Esophagus squamous epithelium (tissue), 5 donors: ENCODE measurements around the gene SULT1C2. TPM values are rescaled to one million over a fixed set of nuclear protein-coding genes. Genes with fewer than 3 reads are reported as not detected.
"Not testable (repeated sequence)": the region's sequence is repeated elsewhere in the genome, so short reads cannot be mapped to it uniquely, and the experiment has no call there.

ENCODE experiments used
- DNase-seq: peaks from one replicate; lab custom pipeline; 2025; lab: John Stamatoyannopoulos, UW
- H3K27ac ChIP-seq, 4 donors: fragments of 200-600 bp; sonication (generic); one replicate each; pipeline ENCODE4 v1.5.1; 2016 to 2019; ENCODE audit warnings: mild to moderate bottlenecking in 1 of 4
- H3K27me3 ChIP-seq, 4 donors: fragments of 200-600 bp; sonication (generic); 1 replicate in 3 of 4; 2 replicates in 1 of 4; pipeline versions ENCODE4 v1.5.1 to v1.6.0; 2017 to 2021; ENCODE audit warnings: antibody characterized with exemption in 1 of 4
- H3K36me3 ChIP-seq, 3 donors: fragments of 200-600 bp; sonication (generic); one replicate each; pipeline ENCODE4 v1.5.1; 2016 to 2019
- H3K4me1 ChIP-seq, 3 donors: fragments of 200-600 bp; sonication (generic); one replicate each; pipeline ENCODE4 v1.5.1; 2017 to 2019
- H3K4me3 ChIP-seq, 4 donors: fragments of 200-600 bp; sonication (generic); 1 replicate in 3 of 4; 2 replicates in 1 of 4; pipeline ENCODE4 v1.5.1; 2016 to 2019; ENCODE audit warnings: mild to moderate bottlenecking in 2 of 4, moderate library complexity in 1 of 4
- H3K9me3 ChIP-seq, 3 donors: fragments of 200-600 bp; sonication (generic); one replicate each; pipeline ENCODE4 v1.5.1; 2016 to 2019
- CTCF ChIP-seq, 6 experiments: fragments of 450-650 bp in 4 of 6; fragments of 200-600 bp in 2 of 6; sonication (generic) in 2 of 6; IDR thresholded peaks; one replicate each; pipeline ENCODE4 v1.5.1; 2016 to 2019; ENCODE audit warnings: antibody characterized with exemption in 6 of 6, mild to moderate bottlenecking in 4 of 6, moderate library complexity in 4 of 6
- POLR2A ChIP-seq, 4 donors: fragments of 450-650 bp; IDR thresholded peaks; one replicate each; pipeline ENCODE4 v1.6.1; 2017; ENCODE audit warnings: antibody characterized with exemption in 4 of 4, mild to moderate bottlenecking in 4 of 4, moderate library complexity in 3 of 4
- WGBS, 2 donors: methylation state at CpG; one replicate each; pipeline ENCODE4 v1.1.5; 2018; 5-methylcytosine and 5-hydroxymethylcytosine counted together
- intact Hi-C: fragments of 100-400 bp; cut with DNase I; formaldehyde crosslinking; loops from one replicate; pipeline ENCODE4 v1.15.0; 2022
- total RNA-seq, 4 donors: library from RNA; depleted of rRNA; stranded (reverse); fragments of >200 nt; gene quantifications; one replicate each; pipeline ENCODE4 v1.1.0, GENCODE V29; 2016
- donor health status: DM: yes; HTN: yes; CAD: no.

SULT1C2 gene
- total RNA-seq, 4 donors from 2014 or later = 0.57 TPM; not detected in 3

GRCh38 chr2:108355906-108356734 is 67.4 kb downstream of the SULT1C2 start:
- Histone ChIP-seq H3K9me3 (no peaks in the 10 kb centered on the region), H3K27me3 (no peaks in the 10 kb centered on the region), H3K27ac (no peak overlapping the region), H3K4me3 (no peak overlapping the region), H3K4me1 (no peaks in the 10 kb centered on the region), H3K36me3 (no peaks in the 10 kb centered on the region)
- intact Hi-C loops = no loop called here
- TF ChIP-seq POLR2A (IDR thresholded peaks at IDR 0.05) (no peak), CTCF (IDR thresholded peaks at IDR 0.05) (no peak)
- DNase-seq = no peak
- 60 to 78% methylated on average over 2 of the region's 2 CpGs for WGBS, 2 donors

GRCh38 chr2:108359336-108359735 is 70.6 kb downstream of the SULT1C2 start:
- H3K4me3 ChIP-seq, DNase-seq, H3K27me3 ChIP-seq, intact Hi-C loops, H3K27ac ChIP-seq, H3K9me3 ChIP-seq, H3K4me1 ChIP-seq, H3K36me3 ChIP-seq: not testable (repeated sequence)
- WGBS, 2 donors = 56 to 67% methylated on average over 1 of the region's 1 CpG

Other genes starting within 250 kb of the SULT1C2 start
- gene SULT1C3, start 48.9 kb upstream of the SULT1C2 start, total RNA-seq = not detected
- 1 to 10 TPM in 2 of 4 donors, under 1 TPM in 1, not detected in 1; 0.31 to 2.1 (median 1.2) TPM for gene SULT1C4, start 89.1 kb downstream of the SULT1C2 start, total RNA-seq
- 10 to 100 TPM; 11.0 to 31.9 (median 13.7) TPM for gene GCC2, start 160.3 kb downstream of the SULT1C2 start, total RNA-seq
- gene LIMS1, start 245.6 kb downstream of the SULT1C2 start, total RNA-seq = 10 to 100 TPM; 37.8 to 66.2 (median 54.0) TPM